ENCODE measurements around the gene MSMP. TPM values are rescaled to one million over a fixed set of nuclear protein-coding genes. Genes with fewer than 3 reads are reported as not detected.
A peak's percentile ranks its signal among the peaks of the same experiment; 100 is the strongest.

MSMP gene
- total and polyA plus RNA-seq, 2 donors (not counting 1 experiment from before 2014, with no cell fraction given): 2.3 to 3.9 TPM

DNA sequence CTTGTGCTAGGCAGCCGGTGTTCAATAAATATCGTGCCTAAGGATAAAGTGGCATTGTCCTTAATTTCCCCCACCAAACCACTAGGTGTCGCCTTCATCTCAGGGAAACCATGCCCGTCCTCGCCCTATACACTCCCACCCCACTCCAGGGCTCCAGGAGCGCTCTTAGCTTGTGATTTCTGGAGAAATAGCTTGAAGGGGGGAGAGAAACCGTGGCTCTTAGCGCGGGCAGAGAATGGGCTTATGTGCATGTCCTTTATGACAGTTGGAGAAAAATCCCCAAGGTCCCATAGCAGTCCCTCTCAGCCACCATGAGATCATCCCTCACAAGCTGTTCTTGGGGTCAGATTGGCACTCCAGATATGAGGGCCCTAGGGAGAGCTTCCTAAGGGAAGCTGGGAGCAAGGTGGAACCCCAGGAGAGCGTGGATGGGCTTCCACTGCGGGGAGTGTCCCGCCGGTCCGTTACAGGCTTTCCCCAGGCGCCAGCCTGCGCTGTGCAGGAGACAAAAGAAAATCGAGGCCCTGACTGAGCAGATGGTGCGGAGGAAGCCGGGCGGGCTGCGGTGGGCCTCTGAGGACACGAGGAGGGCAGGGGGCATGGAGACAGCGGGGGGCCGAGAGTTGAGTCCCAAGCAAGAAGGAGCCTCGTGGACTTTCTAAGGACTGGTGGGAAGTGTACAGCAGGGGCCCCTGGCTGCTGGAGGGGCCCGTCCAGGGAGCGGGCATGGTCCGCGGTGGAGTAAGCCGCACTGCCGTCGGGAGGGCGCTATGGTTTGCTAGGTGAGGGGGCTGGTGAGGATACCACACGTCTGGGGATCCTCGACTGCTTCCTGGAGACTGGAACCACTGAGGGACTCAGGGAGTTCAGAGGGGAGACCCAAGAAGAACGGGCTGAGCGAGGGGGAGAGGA lies 36.6 kb upstream of the MSMP start:
- no peak overlapping the region for H3K9ac ChIP-seq (ENCODE audit: low read length)
- peaks cover 5% of the 10 kb centered on the region in 2 donors for H3K4me1 ChIP-seq (ENCODE audit: control insufficient read depth in 2 of 2, insufficient read depth in 2 of 2, low read length in 2 of 2)
- Mint-ChIP-seq H3K4me3 (peak overlapping the region; percentile 41), H3K9me3 (ENCODE audit: insufficient read depth) (no peaks in the 10 kb centered on the region), H3K27ac (peak overlapping the region; percentile 26), H3K27me3 (peaks cover 4% of the 10 kb centered on the region), H3K4me1 (peaks cover 9% of the 10 kb centered on the region)
- H2AFZ ChIP-seq (ENCODE audit: insufficient read depth, low read depth, low read length, poor library complexity, severe bottlenecking): no peak overlapping the region
- no peak overlapping the region for H3K4me2 ChIP-seq (replicated peaks; ENCODE audit: low read depth, low read length, poor library complexity, severe bottlenecking)
- peaks cover 0 to 5% of the 10 kb centered on the region in 2 experiments for H3K36me3 ChIP-seq (replicated peaks in 1 of 2; ENCODE audit: control extremely low read depth in 1 of 2, control insufficient read depth in 1 of 2, extremely low read depth in 1 of 2, insufficient read depth in 2 of 2, low read length in 1 of 2)
- no peak overlapping the region for H3K27ac ChIP-seq (ENCODE audit: low read length in 2 of 2)
- TF ChIP-seq, protein P1, sequence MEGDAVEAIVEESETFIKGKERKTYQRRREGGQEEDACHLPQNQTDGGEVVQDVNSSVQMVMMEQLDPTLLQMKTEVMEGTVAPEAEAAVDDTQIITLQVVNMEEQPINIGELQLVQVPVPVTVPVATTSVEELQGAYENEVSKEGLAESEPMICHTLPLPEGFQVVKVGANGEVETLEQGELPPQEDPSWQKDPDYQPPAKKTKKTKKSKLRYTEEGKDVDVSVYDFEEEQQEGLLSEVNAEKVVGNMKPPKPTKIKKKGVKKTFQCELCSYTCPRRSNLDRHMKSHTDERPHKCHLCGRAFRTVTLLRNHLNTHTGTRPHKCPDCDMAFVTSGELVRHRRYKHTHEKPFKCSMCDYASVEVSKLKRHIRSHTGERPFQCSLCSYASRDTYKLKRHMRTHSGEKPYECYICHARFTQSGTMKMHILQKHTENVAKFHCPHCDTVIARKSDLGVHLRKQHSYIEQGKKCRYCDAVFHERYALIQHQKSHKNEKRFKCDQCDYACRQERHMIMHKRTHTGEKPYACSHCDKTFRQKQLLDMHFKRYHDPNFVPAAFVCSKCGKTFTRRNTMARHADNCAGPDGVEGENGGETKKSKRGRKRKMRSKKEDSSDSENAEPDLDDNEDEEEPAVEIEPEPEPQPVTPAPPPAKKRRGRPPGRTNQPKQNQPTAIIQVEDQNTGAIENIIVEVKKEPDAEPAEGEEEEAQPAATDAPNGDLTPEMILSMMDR (IDR thresholded peaks at IDR 0.05): peak; percentile 93
- no peak for TF ChIP-seq EZH2 (IDR thresholded peaks at IDR 0.05; ENCODE audit: borderline replicate concordance, insufficient read depth, low read depth, low read length, poor library complexity, severe bottlenecking)
- peaks cover 9% of the 10 kb centered on the region for H4K20me1 ChIP-seq (ENCODE audit: control insufficient read depth, insufficient read depth, low read length, poor library complexity, severe bottlenecking)
- H3K79me2 ChIP-seq (ENCODE audit: control insufficient read depth, insufficient read depth, low read length): peaks cover 8% of the 10 kb centered on the region
- CTCF ChIA-PET: interaction anchor here (0.6 to 6.0 kb wide), 48 partner anchors 8 to 232 kb away, joined by 3 to 176 read pairs (median 5); partner anchors contain the start of genes CREB3, FAM221B, GBA2 and HINT2
- H3K27me3 ChIP-seq (replicated peaks in 1 of 4; ENCODE audit: control extremely low read depth in 1 of 4, control insufficient read depth in 3 of 4, insufficient read depth in 4 of 4, low read length in 3 of 4): peaks cover 0 to 6% (median 3%) of the 10 kb centered on the region in 4 experiments
- POLR2A ChIA-PET: interaction anchor here (1.5 kb wide), 1 partner anchor 36 kb away, joined by 3 read pairs; no protein-coding TSS in a partner anchor
- intact Hi-C loops (cut with micrococcal nuclease): loop anchor here (1.0 to 2.0 kb wide), 3 partner anchors 34 to 92 kb away; no protein-coding TSS in a partner anchor
- DNase-seq (peak; percentile 79), ATAC-seq (ENCODE audit: low read depth) (peak; percentile 92)
- no peaks in the 10 kb centered on the region for H3K9me3 ChIP-seq (ENCODE audit: control extremely low read depth in 1 of 3, control insufficient read depth in 2 of 3, insufficient read depth in 1 of 3, low read length in 2 of 3)
- WGBS (ENCODE audit: insufficient coverage): 80% methylated on average over 28 of the region's 37 CpGs
- H3K4me3 ChIP-seq (ENCODE audit: control extremely low read depth in 1 of 5, extremely low read depth in 1 of 5, insufficient read depth in 1 of 5, low read depth in 2 of 5, low read length in 4 of 5): no peak overlapping the region
